Measurements from ENCODE around the gene TEX19. TPM values are rescaled to one million over a fixed set of nuclear protein-coding genes. Genes with fewer than 3 reads are reported as not detected.

Gene TEX19
- total and polyA plus RNA-seq, 9 donors, result 0.07 to 0.17 (median 0.09) TPM; not detected in 1

GRCh38 chr17:82316651-82317393, 42.2 kb upstream of the TEX19 start:
- no peak overlapping the region for H3K27ac ChIP-seq (ENCODE audit: low read length)
- H3K4me1 ChIP-seq (ENCODE audit: control insufficient read depth, insufficient read depth, low read length), result peaks cover 9% of the 10 kb centered on the region
- DNase-seq, result no peak
- WGBS (ENCODE audit: insufficient coverage), result 69% methylated on average over 23 of the region's 29 CpGs
- no peak overlapping the region for H3K4me3 ChIP-seq (ENCODE audit: low read length)
- H3K36me3 ChIP-seq (ENCODE audit: control insufficient read depth, insufficient read depth, low read length), result no peaks in the 10 kb centered on the region
- peaks cover 52% of the 10 kb centered on the region for H3K27me3 ChIP-seq (ENCODE audit: control insufficient read depth, insufficient read depth, low read length)
- H3K9me3 ChIP-seq (replicated peaks; ENCODE audit: control insufficient read depth, low read depth, low read length), result no peaks in the 10 kb centered on the region

GRCh38 chr17:82317394-82318168, 41.5 kb upstream of the TEX19 start, which contains the start of gene CD7:
Gene CD7, minus strand, starts transcription at chr17:82317608. Its CDS starts 113 bp downstream, at chr17:82317495.
- WGBS (ENCODE audit: insufficient coverage), result 72% methylated on average over 18 of the region's 26 CpGs
- Histone ChIP-seq H3K36me3 (ENCODE audit: control insufficient read depth, insufficient read depth, low read length) (no peaks in the 10 kb centered on the region), H3K4me3 (ENCODE audit: low read length) (no peak within 1 kb of the TSS), H3K27ac (ENCODE audit: low read length) (no peak within 1 kb of the TSS), H3K27me3 (ENCODE audit: control insufficient read depth, insufficient read depth, low read length) (peaks cover 58% of the 10 kb centered on the region), H3K9me3 (replicated peaks; ENCODE audit: control insufficient read depth, low read depth, low read length) (no peaks in the 10 kb centered on the region), H3K4me1 (ENCODE audit: control insufficient read depth, insufficient read depth, low read length) (peaks cover 9% of the 10 kb centered on the region)
- no peak for DNase-seq

GRCh38 chr17:82318169-82318498, 40.9 kb upstream of the TEX19 start:
- Histone ChIP-seq H3K36me3 (ENCODE audit: control insufficient read depth, insufficient read depth, low read length) (no peaks in the 10 kb centered on the region), H3K9me3 (replicated peaks; ENCODE audit: control insufficient read depth, low read depth, low read length) (no peaks in the 10 kb centered on the region), H3K4me1 (ENCODE audit: control insufficient read depth, insufficient read depth, low read length) (peaks cover 9% of the 10 kb centered on the region), H3K27me3 (ENCODE audit: control insufficient read depth, insufficient read depth, low read length) (peaks cover 58% of the 10 kb centered on the region), H3K27ac (ENCODE audit: low read length) (no peak overlapping the region), H3K4me3 (ENCODE audit: low read length) (no peak overlapping the region)
- no peak for DNase-seq
- WGBS (ENCODE audit: insufficient coverage), result 90% methylated on average over 20 of the region's 20 CpGs

- Histone ChIP-seq H3K4me1 (ENCODE audit: control insufficient read depth, insufficient read depth, low read length) (peaks cover 9% of the 10 kb centered on the region), H3K27ac (ENCODE audit: low read length) (no peak overlapping the region), H3K27me3 (ENCODE audit: control insufficient read depth, insufficient read depth, low read length) (peaks cover 56% of the 10 kb centered on the region), H3K36me3 (ENCODE audit: control insufficient read depth, insufficient read depth, low read length) (no peaks in the 10 kb centered on the region), H3K9me3 (replicated peaks; ENCODE audit: control insufficient read depth, low read depth, low read length) (no peaks in the 10 kb centered on the region), H3K4me3 (ENCODE audit: low read length) (no peak overlapping the region)
- WGBS (ENCODE audit: insufficient coverage), result 95% methylated on average over 76 of the region's 76 CpGs
- DNase-seq, result no peak
These were observed 40.1 kb upstream of the TEX19 start for GRCh38 chr17:82318772-82319606.

GRCh38 chr17:82319619-82320062, 39.4 kb upstream of the TEX19 start:
- no peaks in the 10 kb centered on the region for H3K9me3 ChIP-seq (replicated peaks; ENCODE audit: control insufficient read depth, low read depth, low read length)
- WGBS (ENCODE audit: insufficient coverage), result 94% methylated on average over 27 of the region's 35 CpGs
- H3K4me1 ChIP-seq (ENCODE audit: control insufficient read depth, insufficient read depth, low read length), result peaks cover 9% of the 10 kb centered on the region
- H3K36me3 ChIP-seq (ENCODE audit: control insufficient read depth, insufficient read depth, low read length), result no peaks in the 10 kb centered on the region
- H3K27ac ChIP-seq (ENCODE audit: low read length), result no peak overlapping the region
- DNase-seq, result no peak
- no peak overlapping the region for H3K4me3 ChIP-seq (ENCODE audit: low read length)
- H3K27me3 ChIP-seq (ENCODE audit: control insufficient read depth, insufficient read depth, low read length), result peaks cover 55% of the 10 kb centered on the region

GRCh38 chr17:82320140-82320840, 38.8 kb upstream of the TEX19 start:
- peaks cover 9% of the 10 kb centered on the region for H3K4me1 ChIP-seq (ENCODE audit: control insufficient read depth, insufficient read depth, low read length)
- no peaks in the 10 kb centered on the region for H3K36me3 ChIP-seq (ENCODE audit: control insufficient read depth, insufficient read depth, low read length)
- H3K27me3 ChIP-seq (ENCODE audit: control insufficient read depth, insufficient read depth, low read length), result peaks cover 49% of the 10 kb centered on the region
- WGBS (ENCODE audit: insufficient coverage), result 70% methylated on average over 22 of the region's 26 CpGs
- no peaks in the 10 kb centered on the region for H3K9me3 ChIP-seq (replicated peaks; ENCODE audit: control insufficient read depth, low read depth, low read length)
- no peak overlapping the region for H3K27ac ChIP-seq (ENCODE audit: low read length)
- no peak overlapping the region for H3K4me3 ChIP-seq (ENCODE audit: low read length)
- DNase-seq, result no peak

- H3K27ac ChIP-seq (ENCODE audit: low read length), result no peak overlapping the region
- H3K36me3 ChIP-seq (ENCODE audit: control insufficient read depth, insufficient read depth, low read length), result no peaks in the 10 kb centered on the region
- peaks cover 6% of the 10 kb centered on the region for H3K4me1 ChIP-seq (ENCODE audit: control insufficient read depth, insufficient read depth, low read length)
- no peaks in the 10 kb centered on the region for H3K9me3 ChIP-seq (replicated peaks; ENCODE audit: control insufficient read depth, low read depth, low read length)
- no peak overlapping the region for H3K4me3 ChIP-seq (ENCODE audit: low read length)
- H3K27me3 ChIP-seq (ENCODE audit: control insufficient read depth, insufficient read depth, low read length), result peaks cover 43% of the 10 kb centered on the region
- DNase-seq, result no peak
- WGBS (ENCODE audit: insufficient coverage), result 43% methylated on average over 55 of the region's 65 CpGs
These were observed 37.8 kb upstream of the TEX19 start for GRCh38 chr17:82320956-82321927.

GRCh38 chr17:82321947-82322466, 37.0 kb upstream of the TEX19 start:
- H3K36me3 ChIP-seq (ENCODE audit: control insufficient read depth, insufficient read depth, low read length), result no peaks in the 10 kb centered on the region
- no peaks in the 10 kb centered on the region for H3K9me3 ChIP-seq (replicated peaks; ENCODE audit: control insufficient read depth, low read depth, low read length)
- DNase-seq, result no peak
- peaks cover 3% of the 10 kb centered on the region for H3K4me1 ChIP-seq (ENCODE audit: control insufficient read depth, insufficient read depth, low read length)
- no peak overlapping the region for H3K27ac ChIP-seq (ENCODE audit: low read length)
- H3K27me3 ChIP-seq (ENCODE audit: control insufficient read depth, insufficient read depth, low read length), result peaks cover 35% of the 10 kb centered on the region
- WGBS (ENCODE audit: insufficient coverage), result 79% methylated on average over 16 of the region's 21 CpGs
- H3K4me3 ChIP-seq (ENCODE audit: low read length), result no peak overlapping the region

Data from muscle of leg (tissue), 11 donors.